Right cardiac atrium (tissue), 5 donors: ENCODE measurements around the gene PRSS58. TPM values are rescaled to one million over a fixed set of nuclear protein-coding genes. Genes with fewer than 3 reads are reported as not detected.

ENCODE experiments used
- polyA plus RNA-seq: library from polyadenylated mRNA; stranded (reverse); fragments of 200-250 nt; gene quantifications from one replicate; pipeline ENCODE4 v1.2.3, GENCODE V29; 2013
- total RNA-seq, 4 donors: library from RNA; stranded (reverse); fragmentation: NEBNext Ultra II Directional; extraction: Animal tissue kit (Norgen Biotek cat#: 25700); gene quantifications; one replicate each; pipeline ENCODE4 v1.2.1, GENCODE V29; 2021
- donor health status: healthy with polysubstance abuse.
- donor health status: DM: no; HTN: yes; CAD: no.
- donor health status: DM: no; HTN: no; CAD: no.
- donor health status: DM: no; HTN: yes; CAD: no; lungs with severe emphysema.
- donor health status: DM: yes; HTN: yes; CAD: no.

Gene PRSS58
- total and polyA plus RNA-seq, 5 donors = not detected

Other genes starting within 250 kb of the PRSS58 start
- gene MGAM2, start 146.3 kb downstream of the PRSS58 start, total RNA-seq = under 1 TPM in 3 of 4 donors, not detected in 1; 0.11 to 0.19 (median 0.15) TPM
- 0.02 TPM for gene MGAM2, start 146.3 kb downstream of the PRSS58 start, polyA plus RNA-seq